HG03196 (cell line): ENCODE results near the gene EIF2B2.

ENCODE experiments used
- ATAC-seq: cut with Tn5 transposase; IDR thresholded peaks from one replicate; pipeline ENCODE4 v1.9.1; 2021; ENCODE audit not compliant: unreplicated experiment

EIF2B2 gene

GRCh38 chr14:75041613-75042012 is 38.9 kb downstream of the EIF2B2 start:
- ATAC-seq = no peak

- ATAC-seq = no peak
These were observed 39.3 kb downstream of the EIF2B2 start for GRCh38 chr14:75042035-75042434.

- ATAC-seq = no peak
These were observed 41.6 kb downstream of the EIF2B2 start for GRCh38 chr14:75044322-75044721.

- no peak for ATAC-seq
These were observed 42.0 kb downstream of the EIF2B2 start for GRCh38 chr14:75044752-75045151.

GRCh38 chr14:75046275-75046674 is 43.6 kb downstream of the EIF2B2 start:
- ATAC-seq = no peak

GRCh38 chr14:75046899-75047298 is 44.2 kb downstream of the EIF2B2 start:
- ATAC-seq = no peak

- no peak for ATAC-seq
These were observed 44.8 kb downstream of the EIF2B2 start for GRCh38 chr14:75047506-75047905.

GRCh38 chr14:75048101-75048500 is 45.4 kb downstream of the EIF2B2 start:
- no peak for ATAC-seq

GRCh38 chr14:75049136-75049535 is 46.4 kb downstream of the EIF2B2 start:
- no peak for ATAC-seq

GRCh38 chr14:75049731-75050201 is 47.0 kb downstream of the EIF2B2 start:
- ATAC-seq = no peak

- ATAC-seq = peak; percentile 69
These were observed 48.3 kb downstream of the EIF2B2 start, which contains the start of gene MLH3 for GRCh38 chr14:75050852-75051555. Gene MLH3, minus strand, starts transcription at chr14:75051467. Its CDS starts 1,812 bp downstream, at chr14:75049655.

GRCh38 chr14:75051556-75051899 is 48.8 kb downstream of the EIF2B2 start:
- no peak for ATAC-seq

- ATAC-seq = no peak
These were observed 50.9 kb downstream of the EIF2B2 start for GRCh38 chr14:75053396-75054291.

GRCh38 chr14:75054421-75054820 is 51.7 kb downstream of the EIF2B2 start:
- ATAC-seq = no peak

GRCh38 chr14:75059642-75060041 is 56.9 kb downstream of the EIF2B2 start:
- ATAC-seq = no peak

GRCh38 chr14:75060420-75060819 is 57.7 kb downstream of the EIF2B2 start:
- no peak for ATAC-seq
